Measurements from ENCODE around the gene ORC4.

DNA sequence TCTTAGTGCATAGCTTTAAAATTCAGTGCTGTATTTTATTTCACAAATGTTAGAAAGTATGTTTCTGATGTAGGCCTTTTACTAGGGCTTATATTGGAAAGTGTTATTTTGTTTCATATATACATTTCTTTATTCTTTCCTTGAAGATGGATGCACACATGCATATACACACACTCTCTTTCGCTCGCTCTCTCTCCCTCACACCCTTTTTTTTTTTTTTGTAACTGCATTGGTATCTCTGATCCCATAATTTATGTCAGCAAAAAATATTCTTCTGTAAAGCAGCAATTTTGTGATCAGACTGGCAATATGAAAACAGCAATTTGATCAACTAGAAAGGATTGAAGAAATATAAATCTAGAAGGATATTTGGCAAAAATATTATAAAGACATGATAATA, 2.3 kb upstream of the ORC4 start:
- TF ChIP-seq POLR2A (IDR thresholded peaks at IDR 0.05): no peak
- TF ChIP-seq, protein P1, sequence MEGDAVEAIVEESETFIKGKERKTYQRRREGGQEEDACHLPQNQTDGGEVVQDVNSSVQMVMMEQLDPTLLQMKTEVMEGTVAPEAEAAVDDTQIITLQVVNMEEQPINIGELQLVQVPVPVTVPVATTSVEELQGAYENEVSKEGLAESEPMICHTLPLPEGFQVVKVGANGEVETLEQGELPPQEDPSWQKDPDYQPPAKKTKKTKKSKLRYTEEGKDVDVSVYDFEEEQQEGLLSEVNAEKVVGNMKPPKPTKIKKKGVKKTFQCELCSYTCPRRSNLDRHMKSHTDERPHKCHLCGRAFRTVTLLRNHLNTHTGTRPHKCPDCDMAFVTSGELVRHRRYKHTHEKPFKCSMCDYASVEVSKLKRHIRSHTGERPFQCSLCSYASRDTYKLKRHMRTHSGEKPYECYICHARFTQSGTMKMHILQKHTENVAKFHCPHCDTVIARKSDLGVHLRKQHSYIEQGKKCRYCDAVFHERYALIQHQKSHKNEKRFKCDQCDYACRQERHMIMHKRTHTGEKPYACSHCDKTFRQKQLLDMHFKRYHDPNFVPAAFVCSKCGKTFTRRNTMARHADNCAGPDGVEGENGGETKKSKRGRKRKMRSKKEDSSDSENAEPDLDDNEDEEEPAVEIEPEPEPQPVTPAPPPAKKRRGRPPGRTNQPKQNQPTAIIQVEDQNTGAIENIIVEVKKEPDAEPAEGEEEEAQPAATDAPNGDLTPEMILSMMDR (IDR thresholded peaks at IDR 0.05): no peak

Measured in stomach (tissue), 4 donors.